Right ventricle myocardium inferior (tissue), 1 donor: ENCODE results near the gene AHCYL2. TPM values are rescaled to one million over a fixed set of nuclear protein-coding genes. Genes with fewer than 3 reads are reported as not detected.
"Not testable (repeated sequence)": the region's sequence is repeated elsewhere in the genome, so short reads cannot be mapped to it uniquely, and the experiment has no call there.

Source experiments
- ATAC-seq: fragments of 200-7000 bp; cut with Tn5 transposase; one replicate; pipeline ENCODE4 v1.9.1; 2020; ENCODE audit warnings: mild to moderate bottlenecking, moderate library complexity
- DNase-seq: peaks from one replicate; pipeline ENCODE4 v3.0.0; 2021; ENCODE audit errors: missing footprints
- intact Hi-C: fragments of 100-400 bp; cut with DNase I; formaldehyde crosslinking; loops from one replicate; pipeline ENCODE4 v1.11.0; 2022
- total RNA-seq: library from RNA; stranded (reverse); fragmentation: NEBNext Ultra II Directional; extraction: Animal tissue kit (Norgen Biotek cat#: 25700); gene quantifications from one replicate; pipeline ENCODE4 v1.2.1, GENCODE V29; 2021
- donor health status: DM: no; HTN: yes; CAD: no; lungs with severe emphysema.

The AHCYL2 gene
- total RNA-seq, 1 donor from 2014 or later = 4.0 TPM

DNA sequence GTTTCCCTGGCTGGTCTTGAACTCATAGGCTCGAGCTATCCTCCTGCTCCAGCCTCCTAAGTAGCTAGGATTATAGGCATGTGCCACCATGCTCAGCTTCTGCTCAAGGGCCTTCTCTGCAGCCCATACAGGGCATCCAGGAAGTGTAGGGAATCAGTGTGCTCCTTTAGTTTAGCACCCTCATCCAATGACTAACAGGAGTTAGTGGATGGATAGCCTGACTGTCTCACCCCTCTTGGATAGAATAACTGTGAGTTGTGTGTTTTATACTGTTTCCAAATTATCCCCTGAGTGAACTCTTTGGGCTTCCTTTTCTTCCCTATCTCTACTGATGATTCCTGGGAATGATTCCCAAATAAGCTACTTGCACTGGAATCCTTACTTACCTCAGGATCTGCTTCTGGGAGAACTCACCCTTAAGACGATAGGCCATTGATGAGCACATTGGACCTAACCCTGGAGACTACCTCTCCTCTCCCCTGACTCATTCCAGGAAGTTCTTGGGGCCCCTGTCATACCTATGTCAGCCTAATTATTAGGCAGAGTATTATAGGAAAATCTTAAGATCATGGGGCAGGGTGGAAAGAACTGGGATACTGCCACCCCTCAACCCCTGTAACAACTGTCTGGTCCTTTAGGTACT is 227.9 kb downstream of the AHCYL2 start:
- DNase-seq (no peak), ATAC-seq (no peak)
- intact Hi-C loops = no loop called here

DNA sequence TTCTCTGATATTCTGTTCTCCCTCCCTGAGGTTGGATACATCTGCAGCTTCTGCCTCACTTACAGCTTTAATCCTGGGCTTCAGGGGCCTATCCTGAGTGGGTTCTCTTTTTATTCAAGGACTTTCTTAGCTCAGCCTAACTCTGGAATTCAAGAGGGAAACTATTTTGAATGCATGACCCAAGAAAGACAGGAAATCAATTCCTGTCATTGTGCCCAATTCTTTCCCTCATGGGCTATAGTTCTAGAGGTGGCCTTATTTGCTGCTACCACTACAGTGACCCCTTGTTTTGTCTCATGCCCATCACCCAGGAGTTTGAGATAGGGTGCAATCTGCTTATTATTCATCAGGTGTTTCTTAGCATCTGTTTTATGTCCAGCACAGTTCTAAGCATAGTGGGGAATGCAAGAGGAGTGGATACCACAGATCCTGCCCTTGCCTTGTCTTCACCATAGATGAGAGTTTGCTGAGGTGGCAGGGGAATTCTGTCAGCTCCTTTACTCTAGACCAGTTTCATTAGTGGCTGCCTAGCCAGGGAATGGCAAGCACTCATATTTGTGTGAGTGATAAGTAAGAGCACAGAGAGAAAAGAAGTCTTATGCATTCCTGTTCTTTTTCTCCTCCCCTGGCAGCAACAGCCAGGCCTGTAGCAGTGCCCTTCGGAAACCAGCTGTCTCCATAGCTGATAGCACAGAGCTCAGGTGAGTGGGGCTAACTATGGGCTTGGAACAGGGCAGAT is 228.8 kb downstream of the AHCYL2 start:
- ATAC-seq (peak; percentile 82), DNase-seq (no peak)
- intact Hi-C loops = no loop called here

DNA sequence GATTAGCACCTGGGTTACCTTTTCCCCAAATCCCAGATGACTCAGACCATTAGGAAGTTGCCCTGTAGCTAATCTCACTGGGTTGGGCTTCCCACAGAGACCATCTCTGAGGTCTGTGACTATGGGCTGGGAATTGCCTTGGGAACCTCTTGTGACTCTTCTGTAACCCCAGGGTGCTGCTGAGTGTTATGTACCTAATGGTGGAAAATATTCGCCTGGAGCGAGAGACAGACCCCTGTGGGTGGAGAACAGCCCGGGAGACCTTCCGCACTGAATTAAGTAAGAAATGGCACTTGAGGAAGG is 229.4 kb downstream of the AHCYL2 start:
- intact Hi-C loops = no loop called here
- ATAC-seq = peak; percentile 24
- DNase-seq = no peak

DNA sequence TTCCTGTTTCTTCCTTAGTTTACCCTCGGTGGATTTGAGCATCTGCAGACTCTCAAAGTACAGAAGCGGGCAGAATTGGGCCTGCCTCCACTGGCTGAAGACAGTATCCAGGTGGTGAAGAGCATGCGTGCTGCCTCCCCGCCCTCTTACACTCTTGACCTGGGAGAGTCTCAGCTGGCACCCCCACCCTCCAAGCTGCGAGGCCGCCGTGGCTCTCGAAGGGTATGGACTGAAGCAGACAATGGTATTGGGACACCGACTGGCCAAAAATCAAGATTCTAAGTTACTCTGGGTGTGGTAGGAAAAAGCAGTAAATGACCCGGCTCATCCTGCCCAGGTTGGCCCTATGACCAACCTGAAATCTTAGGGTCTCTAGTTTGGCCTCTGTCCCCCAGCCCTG is 231.6 kb downstream of the AHCYL2 start:
- no peak for DNase-seq
- ATAC-seq = no peak
- intact Hi-C loops = no loop called here

DNA sequence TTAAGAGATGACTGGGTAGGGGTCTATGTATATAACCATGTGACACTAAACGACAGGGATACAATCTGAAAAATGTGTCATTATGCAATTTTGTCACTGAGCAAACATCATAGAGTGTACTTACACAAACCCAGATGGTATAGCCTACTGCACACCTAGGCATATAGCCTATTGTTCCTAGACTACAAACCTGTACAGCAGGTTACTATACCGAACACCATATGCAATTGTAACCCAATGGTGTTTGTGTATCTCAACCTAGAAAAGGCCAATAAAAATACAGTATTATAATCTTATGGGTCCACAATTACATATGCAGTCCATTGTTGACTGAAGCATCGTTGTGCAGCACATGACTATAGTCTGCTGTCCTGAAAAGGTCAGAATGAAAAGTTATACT is 232.3 kb downstream of the AHCYL2 start:
- ATAC-seq (no peak), DNase-seq (no peak)
- intact Hi-C loops = no loop called here

DNA sequence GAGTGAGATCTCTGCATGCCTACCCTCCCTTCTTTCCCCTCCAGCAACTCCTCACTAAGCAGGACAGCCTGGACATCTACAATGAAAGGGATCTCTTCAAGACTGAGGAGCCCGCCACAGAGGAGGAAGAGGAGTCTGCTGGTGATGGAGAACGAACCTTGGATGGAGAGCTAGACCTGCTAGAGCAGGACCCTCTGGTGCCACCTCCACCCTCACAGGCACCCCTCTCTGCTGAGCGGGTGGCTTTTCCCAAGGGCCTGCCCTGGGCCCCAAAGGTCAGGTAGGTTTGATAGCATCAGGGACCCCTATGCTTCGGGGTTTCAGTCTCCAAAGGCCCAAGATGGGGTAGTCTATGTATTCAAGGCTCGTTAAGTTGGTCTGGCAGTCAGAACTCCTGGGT is 233.3 kb downstream of the AHCYL2 start:
- DNase-seq = no peak
- intact Hi-C loops = no loop called here

DNA sequence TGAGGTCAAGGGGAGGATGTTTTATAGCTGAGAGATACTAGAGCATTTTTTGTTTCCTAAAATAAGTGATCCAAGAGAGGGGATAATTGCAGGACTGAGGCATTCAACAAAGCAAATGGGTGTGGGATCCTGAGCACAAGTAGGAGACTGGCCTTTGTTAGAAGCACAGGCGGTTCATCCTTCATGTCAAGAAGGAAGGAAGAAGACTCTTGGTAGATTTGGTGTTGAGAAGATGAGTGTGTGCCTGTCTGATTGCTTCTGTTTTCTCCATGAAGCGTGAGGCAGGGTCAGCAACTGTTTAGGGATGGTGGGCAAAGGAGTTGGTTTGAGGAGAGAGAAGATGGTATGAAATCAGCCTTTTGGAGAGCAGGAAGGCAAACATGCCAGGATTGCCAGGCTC is 237.0 kb downstream of the AHCYL2 start:
- ATAC-seq = no peak
- no peak for DNase-seq
- intact Hi-C loops = no loop called here

More for the DNA sequence above, 233.3 kb downstream of the AHCYL2 start:
- no peak for ATAC-seq

DNA sequence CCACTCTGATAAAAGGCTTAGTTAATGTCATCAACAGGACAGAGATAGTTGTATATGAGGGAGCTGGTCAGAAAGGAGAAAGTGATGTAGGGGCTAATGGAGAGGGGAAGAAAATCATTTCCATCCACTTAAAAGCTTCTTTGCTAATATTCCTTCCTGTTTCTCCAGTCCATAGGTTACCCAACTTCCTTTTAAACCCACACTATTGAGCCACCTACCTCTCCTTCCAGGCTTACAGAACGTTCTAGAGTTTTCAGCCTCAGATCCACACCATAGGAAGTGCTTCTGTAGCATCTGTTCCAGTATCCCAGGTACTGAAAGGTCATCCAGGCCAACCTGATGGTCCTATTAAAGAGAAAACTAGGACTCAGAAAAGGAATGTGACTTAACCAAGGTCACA is 237.6 kb downstream of the AHCYL2 start:
- DNase-seq = no peak
- no peak for ATAC-seq
- intact Hi-C loops = no loop called here

- intact Hi-C loops = no loop called here
- ATAC-seq (peak; percentile 18), DNase-seq (no peak)
Observed at GRCh38 chr7:129464194-129464593, 239.4 kb downstream of the AHCYL2 start.

- intact Hi-C loops = no loop called here
- DNase-seq (no peak), ATAC-seq (no peak)
Observed at GRCh38 chr7:129465080-129465479, 240.2 kb downstream of the AHCYL2 start.

DNA sequence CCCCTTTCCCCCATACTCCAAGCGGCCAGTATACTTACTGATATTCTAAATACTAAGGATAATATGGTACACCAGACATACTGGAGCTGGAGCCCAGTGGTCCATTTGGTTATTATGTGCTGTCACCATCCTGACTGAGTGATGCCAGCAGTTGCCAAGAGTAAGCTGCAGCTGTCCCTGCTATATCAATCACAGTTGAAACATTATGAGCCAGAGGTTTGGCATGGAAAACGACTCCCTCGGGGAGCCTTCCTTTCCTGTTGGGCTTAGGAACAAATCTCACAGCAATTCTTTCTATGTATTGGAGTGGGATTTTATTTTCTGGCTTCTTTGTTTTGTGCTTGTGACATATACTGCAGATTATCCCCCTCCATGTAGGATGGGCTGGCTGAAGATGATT is 242.0 kb downstream of the AHCYL2 start:
- ATAC-seq (no peak), DNase-seq (no peak)
- intact Hi-C loops = no loop called here

DNA sequence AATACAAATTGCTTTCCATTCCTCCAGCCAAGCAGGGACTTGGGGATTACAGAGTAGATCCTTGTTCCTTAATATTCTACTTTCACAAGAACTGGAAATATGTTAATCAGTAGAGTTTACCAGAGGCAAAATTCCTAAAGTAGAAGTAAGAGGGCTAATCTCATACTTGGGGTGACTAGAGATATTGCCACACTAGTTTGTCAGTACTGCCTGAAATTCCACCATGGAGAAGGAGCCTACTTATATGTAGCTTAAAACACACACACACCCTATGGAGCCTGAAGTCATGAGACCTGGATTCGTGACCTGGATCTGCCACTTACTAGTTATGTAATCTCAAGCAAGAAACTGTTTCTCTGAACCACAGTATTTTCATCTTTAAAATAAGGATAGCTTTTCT is 243.3 kb downstream of the AHCYL2 start:
- intact Hi-C loops = no loop called here

DNA sequence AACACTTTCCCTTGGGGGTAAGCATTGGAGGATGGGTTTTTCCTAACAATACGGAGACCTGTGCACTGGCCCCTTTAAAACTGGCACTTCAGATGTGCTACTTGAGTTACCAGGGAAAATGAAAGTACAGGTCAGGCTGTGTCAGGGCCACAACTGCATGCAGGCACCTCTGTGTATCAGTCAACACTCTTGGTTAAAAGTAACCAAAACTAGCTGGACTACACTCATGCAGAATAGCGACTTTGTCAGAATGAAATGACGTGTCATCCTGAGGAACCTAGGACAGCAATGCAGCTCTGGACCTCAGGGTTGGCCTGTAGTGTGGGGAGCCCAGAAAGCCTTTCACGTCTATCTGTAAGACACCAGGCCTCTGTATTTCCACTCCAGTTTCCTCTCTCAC is 243.7 kb downstream of the AHCYL2 start:
- intact Hi-C loops = no loop called here
- ATAC-seq = no peak
- DNase-seq = no peak

More for the DNA sequence above, 243.3 kb downstream of the AHCYL2 start:
- ATAC-seq = no peak
- no peak for DNase-seq

DNA sequence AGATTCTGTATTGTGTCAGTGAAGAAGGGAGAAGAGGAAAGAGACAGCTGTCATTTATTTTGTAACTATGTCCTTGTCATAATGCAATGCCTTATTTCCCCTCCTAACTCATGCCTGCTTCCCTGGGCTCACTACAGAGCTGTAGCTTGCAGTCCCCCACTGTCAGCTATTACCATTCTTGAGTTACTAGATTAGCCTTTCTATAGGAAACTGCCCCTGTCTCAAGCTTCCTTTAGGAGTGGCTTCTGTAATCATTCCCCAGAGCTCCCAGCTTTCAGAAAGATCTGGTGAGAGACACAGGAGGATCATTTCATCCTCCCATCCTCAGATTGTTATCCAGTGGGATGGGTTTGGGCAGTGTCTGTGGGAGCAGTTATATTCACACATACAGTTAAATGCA is 245.1 kb downstream of the AHCYL2 start:
- no peak for DNase-seq
- intact Hi-C loops = loop anchor here (2.0 to 5.0 kb wide), 2 partner anchors 38 to 251 kb away; partner anchors contain the start of gene STRIP2
- ATAC-seq = no peak

DNA sequence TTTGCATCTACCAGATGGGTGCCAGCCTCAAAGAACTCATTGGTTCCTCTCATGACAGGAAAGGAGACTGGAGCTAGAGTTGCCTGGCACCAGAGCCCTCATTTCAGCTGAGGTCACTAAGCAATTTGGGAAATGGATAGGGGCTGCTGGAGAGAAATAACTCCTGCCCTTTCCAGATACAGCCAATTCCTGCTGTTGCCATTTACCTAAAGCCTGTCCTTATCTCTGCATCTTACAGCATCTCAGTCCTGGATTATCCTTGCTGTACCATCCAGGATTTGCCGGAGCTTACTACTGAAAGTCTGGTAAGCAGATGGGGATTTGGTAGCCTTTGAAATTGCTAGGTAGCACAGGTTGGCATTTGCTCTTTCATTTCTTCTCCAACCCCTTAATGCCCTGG is 245.6 kb downstream of the AHCYL2 start:
- ATAC-seq (no peak), DNase-seq (no peak)
- intact Hi-C loops = loop anchor here (2.0 to 5.0 kb wide), 2 partner anchors 38 to 252 kb away; partner anchors contain the start of gene STRIP2

- intact Hi-C loops = loop anchor here (2.0 to 5.0 kb wide), 2 partner anchors 39 to 253 kb away; partner anchors contain the start of gene STRIP2
- ATAC-seq = no peak
- DNase-seq = no peak
Observed at GRCh38 chr7:129471402-129471827, 246.6 kb downstream of the AHCYL2 start.

- DNase-seq, ATAC-seq, intact Hi-C loops: not testable (repeated sequence)
Observed at GRCh38 chr7:129475931-129476330, 251.1 kb downstream of the AHCYL2 start.

GRCh38 chr7:129476398-129476797 is 251.6 kb downstream of the AHCYL2 start:
- intact Hi-C loops, DNase-seq, ATAC-seq: not testable (repeated sequence)
